A549 (cell line): ENCODE measurements around the gene RTN4. TPM values are rescaled to one million over a fixed set of nuclear protein-coding genes. Genes with fewer than 3 reads are reported as not detected.

Experiments
- ATAC-seq, 2 experiments: fragments of 200-7000 bp in 1 of 2; fragments of >200 bp in 1 of 2; cut with Nextera tagmentation in 1 of 2; cut with Tn5 transposase in 1 of 2; 3 replicates each; pipeline versions ENCODE4 v1.8.0 to v1.9.1; 2018 to 2020; ENCODE audit warnings: mild to moderate bottlenecking in 1 of 2, moderate library complexity in 1 of 2
- CTCF ChIA-PET: fragments of 300-600 bp; sonication (Branson Sonifier 250); formaldehyde crosslinking; extraction: SDS; loops from one replicate; lab custom pipeline; 2021; ENCODE audit warnings: antibody characterized with exemption, inconsistent platforms; lab: Yijun Ruan, JAX
- POLR2A ChIA-PET: fragments of 350-600 bp; formaldehyde crosslinking; extraction: SDS; loops from one replicate; lab custom pipeline; 2021; ENCODE audit warnings: antibody characterized with exemption, inconsistent platforms; lab: Yijun Ruan, JAX
- DNase-seq, 2 experiments: peaks; one replicate each; pipeline versions ENCODE4 v3.0.0 to v3.0.0-alpha.2; 2011 to 2016; ENCODE audit warnings: low read depth in 1 of 2, low spot score in 1 of 2
- FAIRE-seq: peaks from 2 replicates; lab custom pipeline; 2011; peaks lifted over from hg19 to GRCh38; lab: Jason Lieb, UNC
- H3K27ac ChIP-seq, 2 experiments: fragments of >200 bp; sonication (Bioruptor Twin); formaldehyde crosslinking; 3 replicates each; pipeline ENCODE4 v1.5.1; 2016 to 2017
- H3K4me1 ChIP-seq: fragments of >200 bp; sonication (Bioruptor Twin); formaldehyde crosslinking; 3 replicates; pipeline ENCODE4 v1.6.1; 2016
- H3K4me2 ChIP-seq: fragments of >200 bp; sonication (Bioruptor Twin); formaldehyde crosslinking; 3 replicates; pipeline ENCODE4 v1.6.1; 2016
- H3K4me3 ChIP-seq: fragments of >200 bp; sonication (Bioruptor Twin); formaldehyde crosslinking; 3 replicates; pipeline ENCODE4 v1.5.1; 2016
- H3K9me3 ChIP-seq: fragments of >200 bp; sonication (Bioruptor Twin); formaldehyde crosslinking; 3 replicates; pipeline ENCODE4 v1.6.1; 2016
- BCL3 ChIP-seq: fragments of >200 bp; sonication (Bioruptor Twin); formaldehyde crosslinking; IDR thresholded peaks from 3 replicates; pipeline ENCODE4 v1.6.1; 2016
- BHLHE40 ChIP-seq: IDR thresholded peaks from 2 replicates; pipeline ENCODE4 v1.6.1; 2012; ENCODE audit warnings: low read depth, low read length, inconsistent platforms
- CBX2 ChIP-seq: fragments of 200-600 bp; sonication (generic); IDR thresholded peaks from 2 replicates; pipeline ENCODE4 v1.6.1; 2016; ENCODE audit warnings: low read depth, mild to moderate bottlenecking, borderline replicate concordance
- CBX8 ChIP-seq: fragments of 200-600 bp; sonication (generic); IDR thresholded peaks from 2 replicates; pipeline ENCODE4 v1.6.1; 2016
- CHD2 ChIP-seq: fragments of 150-350 bp; IDR thresholded peaks from 2 replicates; pipeline ENCODE4 v1.6.1; 2014; ENCODE audit warnings: low read length; ENCODE audit not compliant: partially characterized antibody
- EHF ChIP-seq: fragments of 250-450 bp; sonication (Bioruptor Pico); IDR thresholded peaks from 2 replicates; pipeline ENCODE4 v1.5.0; 2020; ENCODE audit warnings: mild to moderate bottlenecking
- EHMT2 ChIP-seq: fragments of 200-600 bp; sonication (generic); IDR thresholded peaks from 2 replicates; pipeline ENCODE4 v1.6.1; 2016; ENCODE audit warnings: antibody characterized with exemption, low read depth, mild to moderate bottlenecking, moderate library complexity
- ELK1 ChIP-seq: fragments of 150-350 bp; IDR thresholded peaks from 2 replicates; pipeline ENCODE4 v1.6.1; 2014; ENCODE audit warnings: low read depth, mild to moderate bottlenecking, low read length
- EP300 ChIP-seq, 2 experiments: fragments of >200 bp; sonication (Bioruptor Twin); formaldehyde crosslinking; IDR thresholded peaks; 2 replicates in 1 of 2; 3 replicates in 1 of 2; pipeline ENCODE4 v1.6.1; 2016 to 2017
- GATA3 ChIP-seq: IDR thresholded peaks from 2 replicates; pipeline ENCODE4 v1.6.1; 2012; ENCODE audit warnings: borderline replicate concordance
- HDAC2 ChIP-seq: fragments of 200-600 bp; sonication (generic); IDR thresholded peaks from 2 replicates; pipeline ENCODE4 v1.6.1; 2016
- HEYL ChIP-seq: fragments of 250-450 bp; sonication (Bioruptor Pico); IDR thresholded peaks from 2 replicates; pipeline ENCODE4 v1.8.0; 2021; ENCODE audit warnings: mild to moderate bottlenecking, moderate library complexity
- HOXA7 ChIP-seq: fragments of 250-450 bp; sonication (Bioruptor Pico); IDR thresholded peaks from 2 replicates; pipeline ENCODE4 v1.5.0; 2020; ENCODE audit warnings: mild to moderate bottlenecking, moderate library complexity
- JUNB ChIP-seq: fragments of >200 bp; sonication (Bioruptor Twin); formaldehyde crosslinking; IDR thresholded peaks from 2 replicates; pipeline ENCODE4 v1.6.1; 2016
- MAFK ChIP-seq: fragments of 450-650 bp; IDR thresholded peaks from 2 replicates; pipeline ENCODE4 v1.6.1; 2014; ENCODE audit not compliant: partially characterized antibody
- MAZ ChIP-seq: fragments of 150-350 bp; IDR thresholded peaks from 2 replicates; pipeline ENCODE4 v1.6.1; 2014; ENCODE audit warnings: antibody characterized with exemption, low read depth, low read length, borderline replicate concordance
- NR3C1 ChIP-seq: fragments of >200 bp; sonication (Bioruptor Twin); formaldehyde crosslinking; IDR thresholded peaks from 3 replicates; pipeline ENCODE4 v1.6.1; 2017
- PHF8 ChIP-seq: fragments of 200-600 bp; sonication (generic); IDR thresholded peaks from 2 replicates; pipeline ENCODE4 v1.6.1; 2016; ENCODE audit warnings: low read depth, mild to moderate bottlenecking, antibody characterized with exemption, moderate library complexity, borderline replicate concordance
- RAD21 ChIP-seq, 2 experiments: fragments of >200 bp in 1 of 2; sonication (Bioruptor Twin) in 1 of 2; formaldehyde crosslinking in 1 of 2; IDR thresholded peaks in 1 of 2; conservative IDR thresholded peaks in 1 of 2; 2 replicates in 1 of 2; 3 replicates in 1 of 2; pipeline ENCODE4 v1.6.1; 2012 to 2018; ENCODE audit warnings: inconsistent platforms in 1 of 2
- RCOR1 ChIP-seq: fragments of 150-350 bp; IDR thresholded peaks from 2 replicates; pipeline ENCODE4 v1.6.1; 2014; ENCODE audit warnings: antibody characterized with exemption, low read length, low read depth
- RFX5 ChIP-seq: fragments of 450-650 bp; IDR thresholded peaks from 2 replicates; pipeline ENCODE4 v1.7.1; 2014; ENCODE audit warnings: antibody characterized with exemption, mild to moderate bottlenecking, moderate library complexity
- TFCP2L1 ChIP-seq: fragments of 250-450 bp; sonication (Bioruptor Pico); IDR thresholded peaks from 2 replicates; pipeline ENCODE4 v1.5.0; 2021; ENCODE audit warnings: mild to moderate bottlenecking
- ZFP36 ChIP-seq: fragments of 450-650 bp; IDR thresholded peaks from 2 replicates; pipeline ENCODE4 v1.6.1; 2014; ENCODE audit warnings: borderline replicate concordance; ENCODE audit not compliant: partially characterized antibody
- ZNF302 ChIP-seq: fragments of 250-450 bp; sonication (Bioruptor Pico); IDR thresholded peaks from 2 replicates; pipeline ENCODE4 v1.9.0; 2021; ENCODE audit warnings: inconsistent platforms, mild to moderate bottlenecking, moderate library complexity
- WGBS: methylation state at CpG from one replicate; pipeline ENCODE4 v1.1.6; 2017; ENCODE audit errors: missing lambda C conversion rate; 5-methylcytosine and 5-hydroxymethylcytosine counted together
- polyA plus RNA-seq, 4 experiments: library from polyadenylated mRNA; depleted of rRNA in 3 of 4; stranded (reverse); fragments of >200 nt; fragmentation: RNase III in 1 of 4; extraction: RNeasy Plus Mini Kit Qiagen cat#74134 plus additional on column Dnase treatment in 1 of 4; gene quantifications; 2 replicates in 3 of 4; 3 replicates in 1 of 4; pipeline ENCODE4 v1.2.3, GENCODE V29; 2011 to 2017
- TF ChIP-seq, protein P1 (sequence below): fragments of 250-450 bp; sonication (Bioruptor Pico); IDR thresholded peaks from 2 replicates; pipeline ENCODE4 v1.5.0; 2020; ENCODE audit warnings: low read depth, mild to moderate bottlenecking, moderate library complexity
- TF ChIP-seq, protein P2 (sequence below): IDR thresholded peaks from 2 replicates; pipeline ENCODE4 v1.6.1; 2012; ENCODE audit warnings: low read depth, borderline replicate concordance
- TF ChIP-seq, protein P3 (sequence below): fragments of >200 bp; sonication (Bioruptor Twin); formaldehyde crosslinking; IDR thresholded peaks from 3 replicates; pipeline ENCODE4 v1.5.1; 2016

Gene RTN4
- polyA plus RNA-seq, 2 of the 4 experiments (the other 2 are of a cell fraction) = 302 to 403 TPM

- no peaks in the 10 kb centered on the region for H3K9me3 ChIP-seq
- FAIRE-seq (no peak), DNase-seq (no peak), ATAC-seq (no peak)
- TF ChIP-seq MAFK (no peak), RFX5 (no peak), HOXA7 (CRISPR knock-in tag) (no peak), EHMT2 (no peak), ELK1 (no peak), EP300 (IDR thresholded peaks at IDR 0.05) (no peak), NR3C1 (no peak), HEYL (CRISPR knock-in tag) (no peak), CHD2 (no peak), RCOR1 (no peak)
- TF ChIP-seq, protein P1, sequence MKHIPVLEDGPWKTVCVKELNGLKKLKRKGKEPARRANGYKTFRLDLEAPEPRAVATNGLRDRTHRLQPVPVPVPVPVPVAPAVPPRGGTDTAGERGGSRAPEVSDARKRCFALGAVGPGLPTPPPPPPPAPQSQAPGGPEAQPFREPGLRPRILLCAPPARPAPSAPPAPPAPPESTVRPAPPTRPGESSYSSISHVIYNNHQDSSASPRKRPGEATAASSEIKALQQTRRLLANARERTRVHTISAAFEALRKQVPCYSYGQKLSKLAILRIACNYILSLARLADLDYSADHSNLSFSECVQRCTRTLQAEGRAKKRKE (CRISPR knock-in tag) = no peak
- TF ChIP-seq, protein P2, sequence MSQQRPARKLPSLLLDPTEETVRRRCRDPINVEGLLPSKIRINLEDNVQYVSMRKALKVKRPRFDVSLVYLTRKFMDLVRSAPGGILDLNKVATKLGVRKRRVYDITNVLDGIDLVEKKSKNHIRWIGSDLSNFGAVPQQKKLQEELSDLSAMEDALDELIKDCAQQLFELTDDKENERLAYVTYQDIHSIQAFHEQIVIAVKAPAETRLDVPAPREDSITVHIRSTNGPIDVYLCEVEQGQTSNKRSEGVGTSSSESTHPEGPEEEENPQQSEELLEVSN = no peak
- no peak overlapping the region for H3K4me2 ChIP-seq
- peaks cover 17% of the 10 kb centered on the region for H3K4me1 ChIP-seq
- WGBS = 90% methylated on average over 18 of the region's 18 CpGs
- H3K4me3 ChIP-seq = no peak overlapping the region
- ChIA-PET POLR2A (no interaction called here), CTCF (interaction anchor here (1.1 to 1.9 kb wide), 7 partner anchors 8 to 58 kb away, joined by 3 to 7 read pairs (median 5); no protein-coding TSS in a partner anchor)
- no peak overlapping the region for H3K27ac ChIP-seq
Observed at GRCh38 chr2:54957321-54957999, 92.8 kb downstream of the RTN4 start.

- POLR2A ChIA-PET = no interaction called here
Observed at GRCh38 chr2:54956111-54956627, 94.1 kb downstream of the RTN4 start.

GRCh38 chr2:54955358-54956110 lies 94.7 kb downstream of the RTN4 start:
- CTCF ChIA-PET = interaction anchor here (0.5 to 1.9 kb wide), 7 partner anchors 10 to 220 kb away, joined by 3 to 7 read pairs (median 3); no protein-coding TSS in a partner anchor
- TF ChIP-seq ZNF302 (CRISPR knock-in tag) (no peak), BHLHE40 (no peak), GATA3 (no peak), RFX5 (no peak), RAD21 (conservative IDR thresholded peaks at IDR 0.05 in 1 of 2, IDR thresholded peaks at IDR 0.05 in 1 of 2) (no peak), BCL3 (no peak), HOXA7 (CRISPR knock-in tag) (no peak), EHF (CRISPR knock-in tag) (no peak), TFCP2L1 (CRISPR knock-in tag) (no peak), CBX8 (no peak), CBX2 (no peak)
- TF ChIP-seq, protein P3, sequence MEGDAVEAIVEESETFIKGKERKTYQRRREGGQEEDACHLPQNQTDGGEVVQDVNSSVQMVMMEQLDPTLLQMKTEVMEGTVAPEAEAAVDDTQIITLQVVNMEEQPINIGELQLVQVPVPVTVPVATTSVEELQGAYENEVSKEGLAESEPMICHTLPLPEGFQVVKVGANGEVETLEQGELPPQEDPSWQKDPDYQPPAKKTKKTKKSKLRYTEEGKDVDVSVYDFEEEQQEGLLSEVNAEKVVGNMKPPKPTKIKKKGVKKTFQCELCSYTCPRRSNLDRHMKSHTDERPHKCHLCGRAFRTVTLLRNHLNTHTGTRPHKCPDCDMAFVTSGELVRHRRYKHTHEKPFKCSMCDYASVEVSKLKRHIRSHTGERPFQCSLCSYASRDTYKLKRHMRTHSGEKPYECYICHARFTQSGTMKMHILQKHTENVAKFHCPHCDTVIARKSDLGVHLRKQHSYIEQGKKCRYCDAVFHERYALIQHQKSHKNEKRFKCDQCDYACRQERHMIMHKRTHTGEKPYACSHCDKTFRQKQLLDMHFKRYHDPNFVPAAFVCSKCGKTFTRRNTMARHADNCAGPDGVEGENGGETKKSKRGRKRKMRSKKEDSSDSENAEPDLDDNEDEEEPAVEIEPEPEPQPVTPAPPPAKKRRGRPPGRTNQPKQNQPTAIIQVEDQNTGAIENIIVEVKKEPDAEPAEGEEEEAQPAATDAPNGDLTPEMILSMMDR = no peak

More at GRCh38 chr2:54956111-54956627, 94.1 kb downstream of the RTN4 start:
- TF ChIP-seq HEYL (CRISPR knock-in tag) (no peak), GATA3 (no peak), HDAC2 (no peak), JUNB (no peak), MAZ (no peak), RCOR1 (no peak), PHF8 (no peak), ZFP36 (no peak)
- Histone ChIP-seq H3K4me3 (no peak overlapping the region), H3K4me2 (no peak overlapping the region; the same call in 2 of the 3 replicates), H3K27ac (no peak overlapping the region), H3K4me1 (peaks cover 19% of the 10 kb centered on the region), H3K9me3 (no peaks in the 10 kb centered on the region)
- no peak for FAIRE-seq
- CTCF ChIA-PET = interaction anchor here (0.9 to 1.9 kb wide), 7 partner anchors 9 to 219 kb away, joined by 3 to 7 read pairs (median 3); no protein-coding TSS in a partner anchor
- DNase-seq = no peak
- ATAC-seq = peak in 1 of 2 experiments; percentile 12; a peak in 1 of 6 replicates
- WGBS = 74% methylated on average over 2 of the region's 2 CpGs

More at GRCh38 chr2:54955358-54956110, 94.7 kb downstream of the RTN4 start:
- DNase-seq = no peak
- POLR2A ChIA-PET = no interaction called here
- Histone ChIP-seq H3K4me2 (no peak overlapping the region; the same call in 2 of the 3 replicates), H3K4me3 (no peak overlapping the region), H3K27ac (0 out of 6 replicates have a peak overlapping the region, but pooled peaks of 1 of the 2 experiments have one; percentile 9), H3K9me3 (no peaks in the 10 kb centered on the region), H3K4me1 (peaks cover 19% of the 10 kb centered on the region)
- ATAC-seq = peak; percentile 19 to 35; a peak in 4 of 6 replicates
- no peak for FAIRE-seq
- 66% methylated on average over 9 of the region's 9 CpGs for WGBS
